ENCODE results near the gene SLC25A30. TPM values are rescaled to one million over a fixed set of nuclear protein-coding genes. Genes with fewer than 3 reads are reported as not detected.
A peak's percentile ranks its signal among the peaks of the same experiment; 100 is the strongest.

Gene SLC25A30
- total RNA-seq, 2 donors from 2014 or later, result 32.6 to 38.4 TPM

DNA sequence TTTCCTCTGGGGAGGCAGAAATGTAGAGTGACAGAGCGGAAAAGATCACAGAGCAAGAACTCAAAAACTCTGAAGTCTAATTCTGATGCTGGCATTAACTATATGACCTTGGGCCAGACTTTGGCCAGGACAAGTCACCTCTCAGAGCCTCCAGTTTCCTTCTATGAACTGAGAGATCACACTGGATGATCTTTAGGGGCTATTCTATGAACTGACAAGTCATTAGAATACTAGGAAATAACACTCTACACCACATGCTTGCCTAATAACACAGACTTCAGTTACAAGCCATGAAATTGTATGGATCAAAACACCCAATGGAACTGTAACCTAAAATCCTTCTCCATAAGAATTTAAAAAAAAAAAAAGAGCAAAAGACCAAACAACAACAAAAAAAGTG lies 16.9 kb downstream of the SLC25A30 start:
- H3K27me3 ChIP-seq, result no peaks in the 10 kb centered on the region
- no peaks in the 10 kb centered on the region for H3K9me3 ChIP-seq
- no peak for DNase-seq (ENCODE audit: low spot score)
- peaks cover 0 to 21% of the 10 kb centered on the region in 2 donors for H3K4me1 ChIP-seq
- TF ChIP-seq, protein P1, sequence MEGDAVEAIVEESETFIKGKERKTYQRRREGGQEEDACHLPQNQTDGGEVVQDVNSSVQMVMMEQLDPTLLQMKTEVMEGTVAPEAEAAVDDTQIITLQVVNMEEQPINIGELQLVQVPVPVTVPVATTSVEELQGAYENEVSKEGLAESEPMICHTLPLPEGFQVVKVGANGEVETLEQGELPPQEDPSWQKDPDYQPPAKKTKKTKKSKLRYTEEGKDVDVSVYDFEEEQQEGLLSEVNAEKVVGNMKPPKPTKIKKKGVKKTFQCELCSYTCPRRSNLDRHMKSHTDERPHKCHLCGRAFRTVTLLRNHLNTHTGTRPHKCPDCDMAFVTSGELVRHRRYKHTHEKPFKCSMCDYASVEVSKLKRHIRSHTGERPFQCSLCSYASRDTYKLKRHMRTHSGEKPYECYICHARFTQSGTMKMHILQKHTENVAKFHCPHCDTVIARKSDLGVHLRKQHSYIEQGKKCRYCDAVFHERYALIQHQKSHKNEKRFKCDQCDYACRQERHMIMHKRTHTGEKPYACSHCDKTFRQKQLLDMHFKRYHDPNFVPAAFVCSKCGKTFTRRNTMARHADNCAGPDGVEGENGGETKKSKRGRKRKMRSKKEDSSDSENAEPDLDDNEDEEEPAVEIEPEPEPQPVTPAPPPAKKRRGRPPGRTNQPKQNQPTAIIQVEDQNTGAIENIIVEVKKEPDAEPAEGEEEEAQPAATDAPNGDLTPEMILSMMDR (IDR thresholded peaks at IDR 0.05), result no peak
- H3K4me3 ChIP-seq, result no peak overlapping the region
- H3K27ac ChIP-seq, result peak overlapping the region; percentile 71 to 73
- peaks cover 72% of the 10 kb centered on the region for H3K36me3 ChIP-seq

DNA sequence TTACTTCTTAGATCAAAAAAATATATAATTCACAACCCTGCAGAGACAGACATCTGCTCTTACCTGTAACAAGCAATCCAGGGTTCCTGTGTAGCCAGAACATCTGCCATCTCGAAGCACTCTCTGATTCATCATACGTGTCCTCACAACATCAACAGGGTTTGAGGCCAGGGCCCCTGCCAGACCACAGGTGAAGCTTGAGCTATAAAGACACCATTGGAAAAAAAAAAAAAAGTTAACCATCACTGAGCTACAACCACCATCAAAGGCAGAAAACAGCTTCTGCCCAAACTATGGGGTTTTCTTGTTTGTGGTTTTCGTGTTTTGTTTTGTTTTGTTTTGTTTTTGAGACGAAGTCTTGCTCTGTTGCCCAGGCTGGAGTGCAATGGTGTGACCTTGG lies 19.3 kb downstream of the SLC25A30 start:
- DNase-seq (ENCODE audit: low spot score), result no peak
- Histone ChIP-seq H3K4me3 (no peak overlapping the region), H3K27ac (no peak overlapping the region), H3K36me3 (peaks cover 67% of the 10 kb centered on the region), H3K9me3 (no peaks in the 10 kb centered on the region), H3K4me1 (peaks cover 0 to 28% of the 10 kb centered on the region in 2 donors), H3K27me3 (no peaks in the 10 kb centered on the region)
- TF ChIP-seq, protein P1 (IDR thresholded peaks at IDR 0.05), result no peak

DNA sequence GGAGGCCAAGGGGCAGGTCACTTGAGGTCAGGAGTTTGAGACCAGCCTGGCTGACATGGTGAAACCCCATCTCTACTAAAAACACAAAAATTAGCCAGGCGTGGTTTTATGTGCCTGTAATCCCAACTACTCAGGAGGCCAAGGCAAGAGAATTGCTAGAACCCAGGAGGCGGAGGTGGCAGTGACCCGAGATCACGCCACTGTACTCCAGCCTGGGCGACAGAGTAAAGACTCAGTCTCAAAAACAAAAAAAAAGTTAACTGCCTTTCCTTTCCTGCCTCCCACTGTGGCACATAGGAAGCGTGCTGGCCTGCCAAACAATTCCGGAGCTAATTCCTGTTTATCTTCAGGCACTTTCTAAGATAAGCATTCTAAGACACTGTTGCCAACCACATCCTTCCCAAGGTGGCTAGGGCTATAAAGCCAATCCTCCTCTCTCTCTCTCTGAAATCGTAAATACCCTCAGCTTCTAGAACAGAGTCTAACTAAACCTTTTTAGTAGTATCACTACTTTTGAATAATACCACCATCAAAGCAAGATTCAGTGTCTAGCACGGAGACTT lies 21.6 kb downstream of the SLC25A30 start:
- Histone ChIP-seq H3K27me3 (no peaks in the 10 kb centered on the region), H3K36me3 (peaks cover 56% of the 10 kb centered on the region), H3K9me3 (no peaks in the 10 kb centered on the region), H3K27ac (peak overlapping the region; percentile 59 to 76), H3K4me3 (no peak overlapping the region), H3K4me1 (peaks cover 0 to 28% of the 10 kb centered on the region in 2 donors)
- no peak for DNase-seq (ENCODE audit: low spot score)
- TF ChIP-seq, protein P1 (IDR thresholded peaks at IDR 0.05), result no peak

DNA sequence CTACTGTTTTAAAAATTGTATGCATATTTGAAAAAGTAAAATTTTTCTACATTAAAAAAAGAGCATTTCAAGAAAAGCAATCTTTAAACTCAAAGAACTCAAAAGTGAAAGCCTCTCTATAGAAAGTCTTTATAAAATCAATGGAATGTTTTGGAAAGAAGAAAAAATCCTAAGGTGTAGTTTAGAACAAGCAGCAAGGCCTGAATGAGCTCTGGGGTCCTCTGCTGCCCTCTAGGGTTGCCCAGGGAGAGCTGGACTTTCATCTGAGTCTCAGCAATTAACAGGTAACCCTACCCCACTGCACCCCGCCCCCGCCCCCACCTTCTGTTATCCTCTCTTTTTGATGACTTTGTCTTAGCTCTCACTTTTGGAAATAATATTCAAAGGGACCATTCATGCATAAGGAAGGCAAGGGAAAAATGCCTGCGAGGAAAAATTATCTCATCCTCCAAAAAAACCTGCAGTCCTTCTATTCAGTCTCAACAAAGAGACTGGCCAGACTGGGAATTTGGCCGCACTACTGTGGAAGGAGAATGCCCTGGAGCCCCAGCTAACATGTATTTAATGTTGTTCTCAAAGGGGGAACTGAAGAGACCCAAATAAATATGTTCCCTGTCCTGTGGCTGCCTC lies 24.1 kb downstream of the SLC25A30 start:
- Histone ChIP-seq H3K27ac (no peak overlapping the region), H3K27me3 (no peaks in the 10 kb centered on the region), H3K36me3 (peaks cover 40% of the 10 kb centered on the region), H3K4me1 (peaks cover 0 to 17% of the 10 kb centered on the region in 2 donors), H3K9me3 (no peaks in the 10 kb centered on the region), H3K4me3 (no peak overlapping the region)
- TF ChIP-seq, protein P1 (IDR thresholded peaks at IDR 0.05), result peak; percentile 63 to 76
- DNase-seq (ENCODE audit: low spot score), result no peak

DNA sequence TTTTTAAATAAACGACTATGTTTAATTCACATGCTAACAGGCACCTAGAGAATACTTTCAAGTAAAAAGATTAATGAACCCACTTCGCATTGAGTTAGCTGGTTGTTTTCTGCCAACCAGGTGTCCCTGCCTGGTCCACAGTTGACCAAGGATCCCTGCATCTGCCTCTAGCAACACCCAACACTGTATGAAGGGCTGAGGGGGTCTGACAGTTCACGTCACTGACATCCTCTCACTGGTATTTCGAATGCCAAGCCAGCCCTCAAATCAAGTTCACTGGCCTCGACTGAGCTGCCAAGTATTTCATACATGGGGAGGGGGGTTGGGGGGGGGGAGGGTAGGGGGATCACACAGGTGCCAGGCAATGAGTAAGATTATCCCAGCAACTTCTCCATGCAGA lies 25.4 kb downstream of the SLC25A30 start:
- Histone ChIP-seq H3K4me3 (no peak overlapping the region), H3K9me3 (no peaks in the 10 kb centered on the region), H3K27ac (peak overlapping the region in 1 of 2 donors; percentile 34), H3K4me1 (peaks cover 0 to 17% of the 10 kb centered on the region in 2 donors), H3K27me3 (no peaks in the 10 kb centered on the region), H3K36me3 (peaks cover 27% of the 10 kb centered on the region)
- DNase-seq (ENCODE audit: low spot score), result no peak
- TF ChIP-seq, protein P1 (IDR thresholded peaks at IDR 0.05), result no peak
